ENCODE measurements around the gene NCOA4. TPM values are rescaled to one million over a fixed set of nuclear protein-coding genes. Genes with fewer than 3 reads are reported as not detected.
A peak's percentile ranks its signal among the peaks of the same experiment; 100 is the strongest.
"Not testable (repeated sequence)": the region's sequence is repeated elsewhere in the genome, so short reads cannot be mapped to it uniquely, and the experiment has no call there.

NCOA4 gene
- total RNA-seq = 252 TPM

DNA sequence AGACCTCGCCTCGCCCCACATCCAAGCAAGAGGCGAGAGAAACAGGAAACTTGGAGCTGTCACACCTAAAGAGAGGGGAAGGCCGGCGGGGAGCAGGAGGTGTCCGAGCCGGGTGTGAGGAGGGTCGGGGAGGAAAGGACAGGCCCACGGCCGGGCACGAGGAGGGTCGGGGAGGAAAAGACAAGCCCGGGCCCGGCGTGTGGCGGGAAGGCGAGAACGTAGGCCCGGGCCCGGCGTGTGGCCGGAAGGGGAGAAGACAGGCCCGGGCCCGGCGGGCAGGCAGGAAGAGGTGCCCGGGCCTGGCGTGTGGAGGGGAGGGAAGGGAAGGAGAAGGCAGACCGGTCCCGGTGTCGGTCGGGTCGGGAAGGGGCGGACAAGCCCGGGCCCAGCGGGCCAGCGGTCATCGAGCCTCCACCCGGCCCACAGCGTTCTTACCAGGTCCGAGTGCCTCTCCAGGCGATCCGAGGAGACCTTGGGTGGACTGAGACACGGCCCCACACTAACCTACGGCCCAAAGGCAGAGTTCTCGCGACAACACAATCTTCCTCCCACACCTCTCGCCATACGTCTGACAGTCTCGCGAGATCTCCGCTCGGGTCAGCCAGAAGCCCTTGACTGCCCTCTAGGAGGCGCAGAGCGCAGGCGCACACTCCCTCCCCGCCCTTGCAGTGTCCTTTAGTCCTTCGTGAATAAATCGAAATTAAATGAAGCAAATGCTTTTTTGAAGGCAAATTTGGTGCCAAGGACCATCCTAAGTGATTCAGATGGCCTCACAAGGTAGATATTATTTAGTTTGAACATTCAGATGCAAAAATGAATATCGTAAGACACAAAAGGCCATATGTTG, at the start of gene NCOA4:
TSS of gene NCOA4 (minus strand) at position 533 of the 847 bp plus-strand sequence. CDS start 13,943 bp downstream, outside the sequence.
- DNase-seq (ENCODE audit: low read depth in 2 of 3, low spot score in 2 of 3) = peak; percentile 90 to 98 (median 98)

- peak in 2 of 3 donors; percentile 68 to 81 for DNase-seq (ENCODE audit: low read depth in 2 of 3, low spot score in 2 of 3)
These were observed 49.6 kb upstream of the NCOA4 start for GRCh38 chr10:46079831-46080585.

DNA sequence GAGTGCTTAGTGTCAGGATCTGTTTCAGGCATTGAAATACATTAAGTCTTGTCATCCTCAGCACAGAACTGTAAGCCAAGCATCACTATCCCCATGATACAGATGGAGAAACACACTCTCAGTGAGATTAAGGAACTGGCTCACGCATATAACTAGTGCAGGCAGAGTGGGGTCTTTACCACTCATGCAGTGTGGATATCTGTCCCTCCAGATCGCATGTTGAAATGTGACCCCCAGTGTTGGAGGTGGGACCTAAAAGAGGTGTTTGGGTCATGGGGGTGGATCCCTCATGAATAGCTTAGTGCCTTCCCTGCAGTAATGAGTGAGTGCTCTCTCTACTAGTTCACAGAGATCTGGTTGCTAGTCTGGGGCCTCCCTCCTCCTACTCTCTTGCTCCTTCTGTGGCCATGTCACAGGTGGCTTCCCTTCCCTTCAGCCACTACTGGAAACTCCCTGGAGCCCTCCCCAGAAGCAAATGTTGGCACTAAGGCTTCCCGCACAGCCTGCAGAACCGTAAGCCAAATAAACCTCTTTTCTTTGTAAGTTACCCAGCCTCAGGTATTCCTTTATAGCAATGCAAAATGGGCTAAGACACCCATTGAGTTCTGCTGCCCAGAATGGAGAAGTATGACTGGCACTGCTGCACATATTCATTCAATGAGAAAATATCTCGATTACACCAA, 47.4 kb upstream of the NCOA4 start:
- peak in 2 of 3 donors; percentile 31 to 43 for DNase-seq (ENCODE audit: low read depth in 2 of 3, low spot score in 2 of 3)

DNA sequence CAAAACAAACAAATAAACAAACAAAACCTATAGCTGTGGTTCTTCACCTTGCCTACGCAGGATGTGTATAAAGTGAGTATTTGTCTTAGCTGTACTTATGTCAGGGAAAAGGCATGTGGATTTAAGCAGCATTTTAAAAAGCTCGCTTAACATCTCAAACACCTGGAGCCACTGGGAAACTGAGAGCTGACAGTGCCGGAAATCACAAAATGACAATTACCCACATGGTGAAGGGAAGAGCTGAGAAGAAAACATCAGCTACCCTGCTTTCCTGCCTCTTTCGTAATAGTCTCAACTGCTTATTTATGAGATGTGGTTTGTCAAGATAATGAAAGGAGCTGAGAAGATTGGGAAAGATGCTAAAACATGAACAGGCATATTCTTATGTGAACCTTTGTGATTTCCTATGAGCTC, 46.7 kb upstream of the NCOA4 start:
- peak in 2 of 3 donors; percentile 48 to 62 for DNase-seq (ENCODE audit: low read depth in 2 of 3, low spot score in 2 of 3)

DNA sequence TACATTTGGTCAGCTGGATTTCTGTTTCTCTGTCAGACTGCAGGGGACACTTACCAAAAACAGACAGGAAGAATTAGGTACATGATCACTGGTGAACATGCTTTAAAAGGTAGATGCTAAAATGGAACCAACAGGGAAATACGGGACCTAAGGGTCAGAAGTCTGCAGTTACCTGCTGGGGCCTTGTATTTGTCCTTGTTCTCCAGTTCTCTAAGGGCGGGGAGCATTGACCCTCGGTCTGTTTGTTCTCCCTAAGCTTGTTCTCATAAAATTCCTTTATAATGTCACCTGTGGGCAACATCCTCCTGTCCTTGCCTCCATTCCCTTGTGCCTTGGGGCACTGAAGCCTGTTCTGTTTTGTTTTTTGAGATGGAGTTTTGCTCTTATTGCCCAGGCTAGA, 45.4 kb upstream of the NCOA4 start:
- no peak for DNase-seq (ENCODE audit: low read depth in 2 of 3, low spot score in 2 of 3)

DNA sequence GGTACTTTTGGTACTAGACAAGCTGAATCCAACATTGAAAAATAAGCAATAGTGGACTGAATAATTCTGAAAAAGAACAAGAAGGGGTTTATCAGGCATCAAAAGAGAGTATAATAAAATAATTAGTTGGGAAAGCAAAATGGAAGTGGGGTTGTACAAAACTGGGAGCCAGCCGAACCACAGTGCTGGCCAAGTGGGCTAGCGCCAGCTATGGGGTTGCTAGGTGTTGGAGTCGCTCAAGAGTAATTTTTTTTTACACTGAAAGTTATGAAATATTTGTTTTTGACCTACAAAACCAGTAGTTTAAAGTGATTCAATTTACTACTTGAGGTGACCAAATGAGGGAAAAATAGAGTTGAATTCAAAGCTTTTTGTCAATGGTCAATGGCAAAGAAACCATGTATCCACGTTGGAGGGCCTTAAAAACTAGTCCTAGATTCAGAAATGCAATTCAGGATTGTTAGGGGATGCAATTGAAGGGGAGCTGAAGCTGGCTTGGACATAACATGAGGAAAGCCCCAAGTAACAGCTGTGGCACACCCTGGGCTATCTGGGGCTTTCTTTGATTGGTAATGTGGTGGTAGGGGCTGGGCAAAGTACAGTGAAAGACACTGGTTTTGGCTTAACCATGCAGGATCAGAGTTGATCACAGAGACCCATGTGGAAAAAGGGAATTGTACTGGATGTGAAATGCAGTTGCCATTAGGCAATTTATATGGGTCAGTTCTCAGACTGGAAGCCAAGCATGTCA, 43.9 kb upstream of the NCOA4 start:
- DNase-seq (ENCODE audit: low read depth in 2 of 3, low spot score in 2 of 3) = peak in 1 of 3 donors; percentile 38

DNA sequence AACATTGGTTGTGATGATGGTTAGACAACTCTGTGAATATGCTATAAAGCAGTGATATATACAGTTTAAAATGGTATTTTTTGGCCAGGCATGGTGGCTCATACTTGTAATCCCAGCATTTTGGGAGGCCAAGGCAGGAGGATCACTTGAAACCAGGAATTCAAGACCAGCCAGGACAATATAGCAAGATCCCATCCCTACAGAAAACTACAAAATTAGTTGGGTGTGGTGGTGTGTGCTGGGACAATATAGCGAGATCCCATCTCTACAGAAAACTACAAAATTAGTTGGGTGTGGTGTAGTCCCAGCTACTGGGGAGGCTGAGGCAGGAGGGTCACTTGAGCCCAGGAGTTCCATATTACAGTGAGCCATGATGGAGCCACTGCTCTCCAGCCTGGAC, 43.1 kb upstream of the NCOA4 start:
- DNase-seq (ENCODE audit: low read depth in 2 of 3, low spot score in 2 of 3) = no peak

GRCh38 chr10:46070749-46071148, 40.3 kb upstream of the NCOA4 start:
- DNase-seq (ENCODE audit: low read depth in 2 of 3, low spot score in 2 of 3) = no peak

- DNase-seq (ENCODE audit: low read depth in 2 of 3, low spot score in 2 of 3) = no peak
These were observed 39.5 kb upstream of the NCOA4 start for GRCh38 chr10:46069771-46070463.

DNA sequence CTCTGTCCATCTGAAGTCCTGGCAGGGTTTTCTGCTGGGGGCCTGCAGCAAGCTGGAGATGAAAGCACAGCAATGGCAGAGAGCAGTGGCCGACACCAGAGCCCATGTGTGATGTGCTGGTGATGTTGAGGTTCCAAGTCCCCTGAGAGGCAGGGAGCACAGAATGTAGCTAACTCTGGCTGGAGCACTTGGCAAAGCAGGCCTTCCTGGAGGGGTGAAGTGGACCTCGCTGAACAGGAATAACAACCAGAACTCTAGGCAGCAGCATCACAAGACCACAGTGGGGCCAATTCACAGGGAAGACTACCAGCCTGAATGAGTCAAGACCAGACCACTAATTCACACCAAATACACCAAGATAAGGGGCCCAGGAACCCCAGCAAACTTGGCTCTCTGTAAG, 38.5 kb upstream of the NCOA4 start:
- no peak for DNase-seq (ENCODE audit: low read depth in 2 of 3, low spot score in 2 of 3)

DNA sequence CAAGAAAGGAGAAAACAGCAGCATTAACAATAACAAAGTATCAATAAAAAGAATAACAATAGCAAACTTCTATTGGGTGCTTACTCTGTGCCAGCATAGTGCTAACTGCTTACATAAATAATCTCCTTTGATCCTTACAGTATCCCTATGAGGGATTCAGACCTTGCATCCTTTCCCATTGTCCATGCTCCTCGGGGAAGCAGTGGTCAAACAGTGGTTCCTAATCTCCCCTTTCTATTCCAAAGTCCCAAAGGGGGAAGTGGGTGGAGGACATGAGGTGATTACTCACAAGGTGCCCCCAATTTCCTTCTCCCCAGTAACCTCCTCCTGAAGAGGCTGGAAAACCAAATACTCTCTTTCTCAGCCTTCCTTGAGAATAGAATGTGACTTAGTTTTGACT, 37.7 kb upstream of the NCOA4 start:
- no peak for DNase-seq (ENCODE audit: low read depth in 2 of 3, low spot score in 2 of 3)

DNA sequence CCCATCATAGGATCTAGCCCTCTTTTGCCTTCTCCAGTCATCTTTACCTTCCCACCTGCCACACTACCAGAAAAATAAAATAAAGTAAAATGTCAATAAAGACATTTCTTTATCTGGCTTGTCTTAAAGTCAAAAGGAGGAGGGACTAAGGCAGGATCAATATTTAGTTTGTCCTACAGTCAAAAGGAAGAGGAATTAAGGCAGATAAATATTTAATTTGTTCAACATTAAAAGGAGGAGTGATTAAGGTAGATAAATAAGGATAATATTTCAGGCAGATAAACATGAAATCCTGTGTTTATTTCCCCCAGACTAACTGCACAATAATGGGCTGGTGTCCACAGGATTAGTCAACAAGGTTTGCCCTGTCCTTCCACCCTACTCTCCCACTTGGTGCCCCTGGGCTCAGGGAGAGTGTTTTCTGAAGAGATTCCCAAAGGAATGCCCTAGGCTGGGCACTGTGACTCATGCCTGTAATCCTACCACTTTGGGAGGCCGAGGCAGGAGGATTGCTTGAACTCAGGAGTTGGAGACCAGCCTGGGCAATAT, 33.9 kb upstream of the NCOA4 start:
- DNase-seq (ENCODE audit: low read depth in 2 of 3, low spot score in 2 of 3) = no peak

DNA sequence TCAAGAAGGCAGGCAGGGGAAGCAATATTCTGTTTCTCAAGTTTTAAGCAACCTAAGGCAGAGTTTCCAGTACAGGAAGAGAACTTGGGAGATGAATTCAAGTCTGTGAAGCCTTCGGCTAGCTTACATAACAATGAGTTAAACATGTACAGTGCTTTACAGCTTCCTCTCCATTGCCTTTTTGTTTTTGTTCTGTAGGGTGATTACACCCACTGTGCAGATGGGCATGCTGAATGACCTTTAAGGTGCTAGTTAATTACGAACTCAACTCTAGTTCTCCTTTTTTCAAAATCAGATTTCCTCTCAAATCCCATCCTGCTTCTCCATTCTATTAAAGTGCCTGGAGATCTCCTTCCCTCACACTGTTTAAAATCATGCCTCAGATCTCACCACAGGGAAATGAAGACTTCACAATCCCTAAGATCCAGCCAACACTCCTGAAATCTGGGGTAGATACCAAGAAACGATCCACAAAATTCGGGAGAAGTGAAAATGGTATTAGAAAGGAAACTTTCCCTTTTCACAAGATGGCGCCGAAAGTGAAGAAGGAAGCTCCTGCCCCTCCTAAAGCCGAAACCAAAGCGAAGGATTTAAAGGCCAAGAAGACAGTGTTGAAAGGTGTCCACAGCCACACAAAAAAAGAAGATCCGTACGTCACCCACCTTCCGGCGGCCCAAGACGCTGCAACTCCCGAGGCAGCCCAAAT, 32.5 kb upstream of the NCOA4 start:
- DNase-seq (ENCODE audit: low read depth in 2 of 3, low spot score in 2 of 3) = no peak

- no peak for DNase-seq (ENCODE audit: low read depth in 2 of 3, low spot score in 2 of 3)
These were observed 30.3 kb upstream of the NCOA4 start for GRCh38 chr10:46060706-46061105.

DNA sequence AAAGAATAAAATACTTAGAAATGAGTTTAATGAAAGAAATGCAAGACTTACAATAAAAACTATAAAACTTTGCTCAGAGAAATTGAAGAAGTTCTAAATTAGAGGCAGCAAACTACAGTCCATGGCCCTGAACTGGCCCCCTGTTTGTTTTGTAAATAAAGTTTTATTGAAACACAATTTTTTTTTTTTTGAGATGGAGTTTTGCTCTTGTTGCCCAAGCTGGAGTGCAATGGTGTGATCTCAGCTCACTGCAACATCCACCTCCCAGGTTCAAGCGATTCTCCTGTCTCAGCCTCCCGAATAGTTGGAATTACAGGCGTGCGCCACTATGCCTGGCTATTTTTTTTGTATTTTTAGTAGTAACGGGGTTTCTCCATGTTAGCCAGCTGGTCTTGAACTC, 27.5 kb upstream of the NCOA4 start:
- not testable (repeated sequence) for DNase-seq (ENCODE audit: low read depth in 2 of 3, low spot score in 2 of 3)

GRCh38 chr10:46057038-46057437, 26.6 kb upstream of the NCOA4 start:
- no peak for DNase-seq (ENCODE audit: low read depth in 2 of 3, low spot score in 2 of 3)

- DNase-seq (ENCODE audit: low read depth in 2 of 3, low spot score in 2 of 3) = no peak
These were observed 25.3 kb upstream of the NCOA4 start for GRCh38 chr10:46055771-46056170.

- DNase-seq (ENCODE audit: low read depth in 2 of 3, low spot score in 2 of 3) = no peak
These were observed 23.4 kb upstream of the NCOA4 start for GRCh38 chr10:46053534-46054434.

Data from hematopoietic multipotent progenitor cell (in vitro differentiated cells).